ENCODE measurements around the gene TBL1X. TPM values are rescaled to one million over a fixed set of nuclear protein-coding genes. Genes with fewer than 3 reads are reported as not detected.

TBL1X gene
- total and polyA plus RNA-seq, 7 experiments from 2014 or later: 11.8 to 58.8 (median 28.9) TPM

DNA sequence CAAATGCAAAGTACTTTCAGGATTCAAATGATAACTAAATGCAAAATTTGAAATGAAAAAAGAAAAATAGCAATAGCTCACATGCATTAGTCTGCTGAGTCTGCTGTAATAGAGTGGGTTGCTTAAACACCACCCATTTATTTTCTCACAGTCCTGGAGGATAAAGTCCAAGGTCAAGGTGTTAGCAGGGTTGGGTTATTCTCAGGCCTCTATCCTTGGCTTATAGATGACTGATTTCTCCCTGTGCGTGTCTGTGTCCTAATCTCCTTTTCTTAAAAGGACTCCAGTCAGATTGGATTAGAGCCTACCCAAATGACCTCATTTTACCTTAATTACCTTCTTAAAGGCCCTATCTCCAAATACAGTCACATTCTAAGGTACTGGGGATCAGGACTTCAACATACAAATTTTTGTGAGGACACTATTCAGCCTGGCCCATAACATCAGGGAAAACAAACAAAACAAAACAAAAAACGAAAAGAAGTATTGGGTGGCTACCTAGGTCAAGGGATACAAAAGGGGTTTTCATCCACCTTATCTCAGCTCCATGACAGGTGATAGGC is 6.3 kb upstream of the TBL1X start:
- peaks cover 17 to 34% of the 10 kb centered on the region in 2 donors for H3K4me1 ChIP-seq (ENCODE audit: control insufficient read depth in 2 of 2, insufficient read depth in 2 of 2, low read length in 2 of 2)
- intact Hi-C loops (cut with micrococcal nuclease): no loop called here
- H3K4me1 Mint-ChIP-seq: peaks cover 14 to 65% (median 51%) of the 10 kb centered on the region in 7 donors
- H3K36me3 ChIP-seq (ENCODE audit: control insufficient read depth in 2 of 3, insufficient read depth in 3 of 3, low read length in 3 of 3): no peaks in the 10 kb centered on the region
- H3K36me3 Mint-ChIP-seq: peaks cover 0 to 5% (median 0%) of the 10 kb centered on the region in 5 donors
- no peak for ATAC-seq
- DNase-seq: no peak
- H3K27ac ChIP-seq (ENCODE audit: low read depth, low read length): no peak overlapping the region
- H3K4me3 ChIP-seq (ENCODE audit: low read length): no peak overlapping the region
- H3K9me3 ChIP-seq (ENCODE audit: control insufficient read depth in 2 of 3, low read length in 3 of 3): no peaks in the 10 kb centered on the region
- H3K27ac Mint-ChIP-seq: peak overlapping the region; percentile 17 to 85 (median 61)
- no peaks in the 10 kb centered on the region for H3K27me3 ChIP-seq (ENCODE audit: control insufficient read depth in 2 of 2, insufficient read depth in 2 of 2, low read length in 2 of 2)
- peak overlapping the region in 1 of 10 donors; percentile 10 for H3K4me3 Mint-ChIP-seq
- peaks cover 0 to 3% (median 0%) of the 10 kb centered on the region in 5 donors for H3K27me3 Mint-ChIP-seq
- POLR2A ChIA-PET: no interaction called here
- CTCF ChIA-PET: no interaction called here
- peaks cover 0 to 10% (median 0%) of the 10 kb centered on the region in 11 donors for H3K9me3 Mint-ChIP-seq

DNA sequence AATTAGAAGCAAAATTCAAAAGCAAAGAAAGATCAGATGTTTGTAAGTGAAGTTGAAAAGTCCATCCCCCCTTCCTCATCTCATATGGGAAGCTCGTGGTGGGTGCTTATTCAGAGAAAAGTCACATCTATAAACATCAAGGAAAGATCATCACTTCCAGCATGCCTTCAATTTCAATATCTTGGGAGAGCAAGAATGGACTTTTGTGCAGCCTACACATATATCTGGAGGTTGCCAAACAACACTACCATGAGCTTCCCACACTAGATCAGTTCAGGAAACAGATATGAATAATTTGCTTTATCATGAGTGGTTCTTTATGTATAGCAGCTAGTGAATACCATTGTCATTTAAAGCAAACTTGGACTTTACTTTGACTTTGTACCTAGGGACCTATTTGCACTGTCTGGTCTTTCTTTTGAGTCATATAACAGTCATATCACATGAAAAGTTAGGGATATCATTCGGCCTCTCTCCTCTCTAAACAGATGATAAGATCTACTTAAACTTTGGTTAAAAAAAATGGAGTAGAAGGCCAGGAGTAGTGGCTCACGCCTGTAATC is 5.6 kb upstream of the TBL1X start:
- Histone ChIP-seq H3K27ac (ENCODE audit: low read depth, low read length) (no peak overlapping the region), H3K27me3 (ENCODE audit: control insufficient read depth in 2 of 2, insufficient read depth in 2 of 2, low read length in 2 of 2) (no peaks in the 10 kb centered on the region), H3K4me1 (ENCODE audit: control insufficient read depth in 2 of 2, insufficient read depth in 2 of 2, low read length in 2 of 2) (peaks cover 17 to 36% of the 10 kb centered on the region in 2 donors), H3K4me3 (ENCODE audit: low read length) (no peak overlapping the region), H3K36me3 (ENCODE audit: control insufficient read depth in 2 of 3, insufficient read depth in 3 of 3, low read length in 3 of 3) (no peaks in the 10 kb centered on the region), H3K9me3 (ENCODE audit: control insufficient read depth in 2 of 3, low read length in 3 of 3) (no peaks in the 10 kb centered on the region)
- intact Hi-C loops (cut with micrococcal nuclease): no loop called here
- CTCF ChIA-PET: no interaction called here
- peaks cover 0 to 5% (median 0%) of the 10 kb centered on the region in 5 donors for H3K36me3 Mint-ChIP-seq
- POLR2A ChIA-PET: no interaction called here
- DNase-seq (no peak), ATAC-seq (no peak)
- peak overlapping the region in 7 of 9 donors; percentile 28 to 85 (median 74) for H3K27ac Mint-ChIP-seq
- peaks cover 16 to 71% (median 57%) of the 10 kb centered on the region in 7 donors for H3K4me1 Mint-ChIP-seq
- H3K9me3 Mint-ChIP-seq: peaks cover 0 to 10% (median 0%) of the 10 kb centered on the region in 11 donors
- H3K27me3 Mint-ChIP-seq: peaks cover 0 to 3% (median 0%) of the 10 kb centered on the region in 5 donors
- no peak overlapping the region for H3K4me3 Mint-ChIP-seq

- intact Hi-C loops (cut with micrococcal nuclease): loop anchor here (5.0 to 10.0 kb wide), 4 partner anchors 184 to 551 kb away; no protein-coding TSS in a partner anchor
- peaks cover 0 to 3% (median 0%) of the 10 kb centered on the region in 5 donors for H3K27me3 Mint-ChIP-seq
- H3K4me3 Mint-ChIP-seq: no peak overlapping the region
- H3K27me3 ChIP-seq (ENCODE audit: control insufficient read depth in 2 of 2, insufficient read depth in 2 of 2, low read length in 2 of 2): no peaks in the 10 kb centered on the region
- H3K36me3 Mint-ChIP-seq: peaks cover 0 to 5% (median 0%) of the 10 kb centered on the region in 5 donors
- peaks cover 13 to 22% of the 10 kb centered on the region in 2 donors for H3K4me1 ChIP-seq (ENCODE audit: control insufficient read depth in 2 of 2, insufficient read depth in 2 of 2, low read length in 2 of 2)
- POLR2A ChIA-PET: interaction anchor here (0.6 to 0.9 kb wide), 2 partner anchors 39 to 383 kb away, joined by 3 read pairs; no protein-coding TSS in a partner anchor
- no peaks in the 10 kb centered on the region for H3K9me3 ChIP-seq (ENCODE audit: control insufficient read depth in 2 of 3, low read length in 3 of 3)
- no peak overlapping the region for H3K4me3 ChIP-seq (ENCODE audit: low read length)
- H3K4me1 Mint-ChIP-seq: peaks cover 12 to 61% (median 51%) of the 10 kb centered on the region in 7 donors
- ATAC-seq: no peak
- peak overlapping the region in 6 of 9 donors; percentile 4 to 99 (median 30) for H3K27ac Mint-ChIP-seq
- DNase-seq: no peak
- peaks cover 0 to 4% (median 0%) of the 10 kb centered on the region in 3 experiments for H3K36me3 ChIP-seq (ENCODE audit: control insufficient read depth in 2 of 3, insufficient read depth in 3 of 3, low read length in 3 of 3)
- CTCF ChIA-PET: no interaction called here
- no peak overlapping the region for H3K27ac ChIP-seq (ENCODE audit: low read depth, low read length)
- H3K9me3 Mint-ChIP-seq: peaks cover 0 to 10% (median 0%) of the 10 kb centered on the region in 11 donors
Observed at GRCh38 chrX:9461087-9461486, 3.8 kb upstream of the TBL1X start.

DNA sequence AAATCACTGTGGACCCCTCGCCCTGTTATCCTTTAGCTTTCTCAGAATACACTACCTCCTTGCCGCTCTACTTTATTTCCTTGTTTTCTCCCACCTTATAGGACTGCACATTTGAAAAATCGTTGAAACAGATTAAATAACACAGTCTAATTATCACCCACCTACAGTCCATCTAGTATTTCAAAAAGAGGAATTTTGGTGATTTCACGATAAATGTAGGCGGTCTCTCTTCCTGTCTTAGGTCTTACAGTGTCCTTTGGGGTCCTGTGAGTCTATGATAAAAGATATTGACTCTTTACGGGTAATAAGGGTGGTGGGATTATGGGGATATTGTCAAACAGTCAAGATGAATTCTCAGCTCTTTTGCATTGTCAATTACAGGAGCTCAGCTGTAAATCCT is 2.4 kb upstream of the TBL1X start:
- no peak for ATAC-seq
- H3K27ac Mint-ChIP-seq: peak overlapping the region; percentile 83 to 99 (median 94)
- H3K36me3 Mint-ChIP-seq: peaks cover 0 to 5% (median 0%) of the 10 kb centered on the region in 5 donors
- intact Hi-C loops (cut with micrococcal nuclease): loop anchor here (2.0 to 10.0 kb wide), 5 partner anchors 182 to 550 kb away; no protein-coding TSS in a partner anchor
- Histone ChIP-seq H3K4me3 (ENCODE audit: low read length) (peak overlapping the region; percentile 40), H3K27me3 (ENCODE audit: control insufficient read depth in 2 of 2, insufficient read depth in 2 of 2, low read length in 2 of 2) (no peaks in the 10 kb centered on the region), H3K36me3 (ENCODE audit: control insufficient read depth in 2 of 3, insufficient read depth in 3 of 3, low read length in 3 of 3) (peaks cover 0 to 4% (median 0%) of the 10 kb centered on the region in 3 experiments), H3K9me3 (ENCODE audit: control insufficient read depth in 2 of 3, low read length in 3 of 3) (no peaks in the 10 kb centered on the region), H3K4me1 (ENCODE audit: control insufficient read depth in 2 of 2, insufficient read depth in 2 of 2, low read length in 2 of 2) (peaks cover 8 to 25% of the 10 kb centered on the region in 2 donors), H3K27ac (ENCODE audit: low read depth, low read length) (peak overlapping the region; percentile 70)
- POLR2A ChIA-PET: interaction anchor here (0.6 to 3.1 kb wide), 9 partner anchors 9 to 1649 kb away, joined by 3 to 33 read pairs (median 3); no protein-coding TSS in a partner anchor
- no peak for DNase-seq
- peaks cover 0 to 6% (median 0%) of the 10 kb centered on the region in 11 donors for H3K9me3 Mint-ChIP-seq
- H3K4me1 Mint-ChIP-seq: peaks cover 13 to 63% (median 49%) of the 10 kb centered on the region in 7 donors
- peak overlapping the region; percentile 64 to 89 (median 78) for H3K4me3 Mint-ChIP-seq
- CTCF ChIA-PET: interaction anchor here (1.3 to 1.4 kb wide), 2 partner anchors 108 to 121 kb away, joined by 3 to 5 read pairs; no protein-coding TSS in a partner anchor
- peaks cover 0 to 3% (median 0%) of the 10 kb centered on the region in 5 donors for H3K27me3 Mint-ChIP-seq

DNA sequence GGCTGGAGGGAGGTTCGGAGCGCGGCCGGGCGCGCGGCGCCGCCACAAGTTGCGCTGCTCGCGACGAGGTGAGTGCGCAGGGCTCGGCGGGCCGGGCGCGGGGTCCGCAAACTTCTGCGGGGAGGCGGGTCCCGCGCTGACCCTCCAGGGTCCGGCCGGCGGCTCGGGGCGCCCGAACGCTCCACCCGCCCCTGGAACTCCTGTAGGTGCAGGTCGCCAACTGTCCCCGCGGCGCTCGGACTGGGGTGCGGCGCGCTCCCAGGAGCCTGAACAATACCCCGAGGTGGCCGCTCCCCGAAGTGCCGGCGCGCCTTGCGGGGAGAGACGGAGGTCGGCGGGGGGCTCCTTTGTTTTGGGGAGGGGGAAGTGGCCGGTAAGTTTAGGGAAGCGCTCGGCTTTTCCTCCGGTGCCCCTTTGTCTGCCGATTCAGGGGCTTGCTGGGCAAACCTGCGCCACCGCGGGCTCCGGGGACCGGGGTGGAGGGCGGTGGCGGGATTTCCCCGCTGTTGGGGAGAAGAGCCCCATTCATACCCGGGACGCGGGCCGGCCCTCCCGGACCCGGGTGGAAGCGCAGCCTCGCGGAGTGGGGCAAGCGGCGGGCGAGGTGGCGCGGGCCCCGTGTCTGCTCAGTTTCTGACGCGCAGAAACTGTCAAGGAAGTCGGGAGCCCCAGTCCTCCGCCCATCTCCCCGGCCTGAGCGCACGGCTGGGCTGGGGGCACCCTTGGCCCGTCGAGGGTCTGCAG is 694 bp downstream of the TBL1X start:
- DNase-seq: peak; percentile 27 to 55 (median 30)
- CTCF ChIA-PET: interaction anchor here (0.6 kb wide), 1 partner anchor 174 kb away, joined by 3 read pairs; no protein-coding TSS in a partner anchor
- peaks cover 0 to 14% (median 7%) of the 10 kb centered on the region in 5 donors for H3K36me3 Mint-ChIP-seq
- peaks cover 0 to 4% (median 0%) of the 10 kb centered on the region in 3 experiments for H3K36me3 ChIP-seq (ENCODE audit: control insufficient read depth in 2 of 3, insufficient read depth in 3 of 3, low read length in 3 of 3)
- intact Hi-C loops (cut with micrococcal nuclease): loop anchor here (2.0 to 10.0 kb wide), 7 partner anchors 52 to 643 kb away; no protein-coding TSS in a partner anchor
- no peaks in the 10 kb centered on the region for H3K9me3 ChIP-seq (ENCODE audit: control insufficient read depth in 2 of 3, low read length in 3 of 3)
- POLR2A ChIA-PET: no interaction called here
- peak overlapping the region in 5 of 9 donors; percentile 29 to 81 (median 59) for H3K27ac Mint-ChIP-seq
- peak; percentile 31 for ATAC-seq
- H3K4me1 Mint-ChIP-seq: peaks cover 25 to 74% (median 55%) of the 10 kb centered on the region in 7 donors
- H3K27ac ChIP-seq (ENCODE audit: low read depth, low read length): peak overlapping the region; percentile 86
- peak overlapping the region; percentile 47 for H3K4me3 ChIP-seq (ENCODE audit: low read length)
- peak overlapping the region; percentile 59 to 89 (median 86) for H3K4me3 Mint-ChIP-seq
- peaks cover 8 to 22% of the 10 kb centered on the region in 2 donors for H3K4me1 ChIP-seq (ENCODE audit: control insufficient read depth in 2 of 2, insufficient read depth in 2 of 2, low read length in 2 of 2)
- H3K9me3 Mint-ChIP-seq: peaks cover 0 to 6% (median 0%) of the 10 kb centered on the region in 11 donors
- H3K27me3 ChIP-seq (ENCODE audit: control insufficient read depth in 2 of 2, insufficient read depth in 2 of 2, low read length in 2 of 2): no peaks in the 10 kb centered on the region
- H3K27me3 Mint-ChIP-seq: peaks cover 0 to 3% (median 0%) of the 10 kb centered on the region in 5 donors

DNA sequence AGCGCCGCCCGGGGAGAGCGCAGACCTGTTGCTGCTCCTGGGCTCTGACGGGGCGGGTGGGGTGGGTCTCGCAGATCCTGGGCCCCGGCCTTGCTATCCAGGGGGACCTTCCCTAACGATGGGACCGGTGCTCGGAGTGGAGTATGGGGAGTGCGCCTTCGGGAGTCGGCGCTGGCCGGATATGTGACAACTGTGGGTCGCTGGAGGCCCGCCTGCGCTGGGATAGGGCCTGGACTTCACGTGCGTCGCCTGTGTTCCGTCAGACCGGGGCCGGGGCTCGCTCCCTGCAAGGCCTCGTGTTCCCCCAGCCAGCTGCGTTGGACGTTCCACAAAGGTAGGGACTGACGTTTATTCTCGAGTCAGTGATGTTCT is 1.3 kb downstream of the TBL1X start:
- no peaks in the 10 kb centered on the region for H3K27me3 ChIP-seq (ENCODE audit: control insufficient read depth in 2 of 2, insufficient read depth in 2 of 2, low read length in 2 of 2)
- Mint-ChIP-seq H3K9me3 (peaks cover 0 to 6% (median 0%) of the 10 kb centered on the region in 11 donors), H3K36me3 (peaks cover 0 to 14% (median 7%) of the 10 kb centered on the region in 5 donors), H3K4me1 (peaks cover 25 to 75% (median 51%) of the 10 kb centered on the region in 7 donors), H3K4me3 (peak overlapping the region; percentile 60 to 92 (median 87)), H3K27ac (peak overlapping the region; percentile 66 to 94 (median 81)), H3K27me3 (peaks cover 0 to 3% (median 0%) of the 10 kb centered on the region in 5 donors)
- peak overlapping the region; percentile 38 for H3K4me3 ChIP-seq (ENCODE audit: low read length)
- H3K9me3 ChIP-seq (ENCODE audit: control insufficient read depth in 2 of 3, low read length in 3 of 3): no peaks in the 10 kb centered on the region
- H3K4me1 ChIP-seq (ENCODE audit: control insufficient read depth in 2 of 2, insufficient read depth in 2 of 2, low read length in 2 of 2): peaks cover 8 to 22% of the 10 kb centered on the region in 2 donors
- peaks cover 0 to 4% (median 0%) of the 10 kb centered on the region in 3 experiments for H3K36me3 ChIP-seq (ENCODE audit: control insufficient read depth in 2 of 3, insufficient read depth in 3 of 3, low read length in 3 of 3)
- CTCF ChIA-PET: no interaction called here
- DNase-seq (peak in 6 of 9 donors; percentile 10 to 31 (median 25)), ATAC-seq (no peak)
- peak overlapping the region; percentile 86 for H3K27ac ChIP-seq (ENCODE audit: low read depth, low read length)
- intact Hi-C loops (cut with micrococcal nuclease): loop anchor here (5.0 to 10.0 kb wide), 6 partner anchors 51 to 644 kb away; no protein-coding TSS in a partner anchor
- POLR2A ChIA-PET: no interaction called here
